ENCODE results near the gene PTPRN2. TPM values are rescaled to one million over a fixed set of nuclear protein-coding genes. Genes with fewer than 3 reads are reported as not detected.

Gene PTPRN2
- total and polyA plus RNA-seq, 2 of the 8 experiments (the other 6 are each of a cell fraction or from before 2014, with no cell fraction given) = 2.6 to 4.5 TPM

DNA sequence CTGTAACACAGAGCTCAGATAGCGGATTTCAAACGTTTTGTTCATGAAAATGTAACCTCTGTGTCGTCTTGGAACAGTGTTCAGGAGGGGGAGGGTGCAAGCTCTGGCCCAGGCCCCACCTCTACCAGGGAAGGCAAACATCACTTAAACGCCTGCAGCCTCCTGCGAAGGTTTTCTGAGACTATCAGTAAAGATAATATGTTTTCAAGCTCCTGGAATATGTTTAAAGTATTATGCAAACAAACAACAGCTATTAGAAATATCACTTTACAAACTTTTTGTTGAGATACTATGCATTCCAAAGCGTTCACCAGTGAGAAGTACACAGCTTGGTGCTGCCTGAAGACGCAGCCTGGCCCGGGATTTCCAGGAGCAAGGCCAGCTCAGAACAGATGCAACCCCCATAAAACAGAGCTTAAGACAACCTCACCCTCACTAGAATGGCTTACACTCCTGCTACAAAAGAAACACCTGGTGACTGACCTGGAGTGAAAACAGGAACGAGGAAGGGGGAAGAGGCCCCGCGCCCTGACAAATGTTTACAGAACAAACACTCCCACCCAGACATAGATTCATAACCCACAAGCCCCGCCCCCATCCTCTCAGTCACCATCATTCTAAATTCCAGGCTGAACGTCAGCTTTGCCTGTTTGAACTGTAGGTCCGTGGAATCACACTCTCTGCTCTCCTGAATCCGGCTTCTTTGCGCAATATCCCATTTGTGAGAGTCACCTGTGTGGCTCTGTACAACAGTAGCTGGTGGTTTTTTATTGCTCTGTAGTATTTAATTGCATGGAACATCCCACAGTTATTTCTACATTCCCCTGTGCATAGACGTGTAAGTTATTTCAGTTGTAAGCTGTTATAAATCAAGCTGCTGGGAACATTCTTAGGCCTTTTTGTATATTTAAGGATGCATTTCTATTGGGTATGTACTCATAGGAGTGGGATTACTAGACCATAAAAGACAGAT, 155.0 kb downstream of the PTPRN2 start:
- Histone ChIP-seq H3K9me3 (ENCODE audit: insufficient read depth in 2 of 2, low read depth in 1 of 2, low read length in 1 of 2) (peaks cover 0 to 2% of the 10 kb centered on the region in 2 experiments; a peak in 1 of 4 replicates), H2AFZ (ENCODE audit: low read length) (no peak overlapping the region), H2BK5ac (ENCODE audit: low read depth, low read length) (no peak overlapping the region), H2BK20ac (ENCODE audit: low read length) (no peak overlapping the region), H3K23me2 (ENCODE audit: low read depth, low read length) (no peaks in the 10 kb centered on the region), H3K4me2 (ENCODE audit: insufficient read depth in 1 of 2, low read depth in 2 of 2, low read length in 2 of 2) (no peak overlapping the region), H2AK5ac (ENCODE audit: low read depth, low read length) (no peak overlapping the region), H3K36me3 (ENCODE audit: control insufficient read depth in 2 of 4, insufficient read depth in 4 of 4, low read length in 3 of 4) (no peaks in the 10 kb centered on the region), H2BK120ac (replicated peaks; ENCODE audit: low read depth, low read length) (no peak overlapping the region), H3K4me1 (replicated peaks in 1 of 4; ENCODE audit: control insufficient read depth in 3 of 4, insufficient read depth in 4 of 4, low read length in 3 of 4) (peaks cover 0 to 4% (median 2%) of the 10 kb centered on the region in 4 experiments; a peak in 3 of 7 replicates), H3K9ac (replicated peaks in 1 of 4; ENCODE audit: extremely low read depth in 1 of 4, low read depth in 3 of 4, low read length in 3 of 4) (no peak overlapping the region), H3K27ac (ENCODE audit: low read depth, low read length) (no peak overlapping the region), H3K79me1 (ENCODE audit: low read depth, low read length) (no peaks in the 10 kb centered on the region), H4K20me1 (replicated peaks in 1 of 2; ENCODE audit: control insufficient read depth in 1 of 2, insufficient read depth in 2 of 2, low read length in 2 of 2) (no peaks in the 10 kb centered on the region), H3K56ac (replicated peaks; ENCODE audit: insufficient read length, low read depth, low read length) (no peak overlapping the region), H4K8ac (ENCODE audit: extremely low read depth, insufficient read depth, low read length) (no peak overlapping the region), H2BK15ac (ENCODE audit: low read length) (no peak overlapping the region), H3K27me3 (replicated peaks in 1 of 4; ENCODE audit: control insufficient read depth in 3 of 4, extremely low read depth in 1 of 4, insufficient read depth in 3 of 4, low read length in 3 of 4) (no peaks in the 10 kb centered on the region; a peak in 1 of 7 replicates), H3K79me2 (ENCODE audit: control insufficient read depth in 1 of 2, insufficient read depth in 2 of 2, low read length in 2 of 2) (no peaks in the 10 kb centered on the region), H3K18ac (ENCODE audit: extremely low read depth, low read length) (no peak overlapping the region), H3K23ac (ENCODE audit: insufficient read length) (no peak overlapping the region), H2BK12ac (ENCODE audit: low read depth, low read length) (no peak overlapping the region), H3K14ac (ENCODE audit: insufficient read length) (no peak overlapping the region), H4K5ac (ENCODE audit: insufficient read length, low read depth, low read length) (no peak overlapping the region), H4K91ac (replicated peaks; ENCODE audit: insufficient read length, low read length) (no peak overlapping the region), H3K4me3 (ENCODE audit: extremely low read depth in 1 of 4, insufficient read depth in 2 of 4, low read depth in 3 of 4, low read length in 4 of 4) (no peak overlapping the region), H3K4ac (replicated peaks; ENCODE audit: insufficient read length, low read depth, low read length) (no peak overlapping the region)
- DNase-seq (ENCODE audit: low read depth in 1 of 2, low spot score in 2 of 2) (no peak), FAIRE-seq (no peak)
- WGBS, 2 experiments (ENCODE audit: extremely low coverage in 1 of 2, insufficient coverage in 1 of 2, insufficient read length in 1 of 2, insufficient replicate concordance in 2 of 2, low coverage in 1 of 2, low lambda C conversion rate in 2 of 2, missing lambda C conversion rate in 1 of 2) = 81% methylated on average over 17 of the region's 17 CpGs; no CpG with 5 or more reads in 1 of the 2 experiments
- CTCF ChIA-PET (ENCODE audit: partially characterized antibody) = interaction anchor here (0.6 to 1.5 kb wide), 6 partner anchors 10 to 831 kb away, joined by 3 to 5 read pairs (median 4); no protein-coding TSS in a partner anchor
- POLR2A ChIA-PET (ENCODE audit: partially characterized antibody) = no interaction called here

Data from H1 (cell line).